GM18858 (cell line): ENCODE data around the gene PTPRD.
"Not testable (repeated sequence)": the region's sequence is repeated elsewhere in the genome, so short reads cannot be mapped to it uniquely, and the experiment has no call there.

Source experiments
- ATAC-seq: cut with Tn5 transposase; IDR thresholded peaks from one replicate; pipeline ENCODE4 v1.9.1; 2021; ENCODE audit not compliant: unreplicated experiment

The PTPRD gene

GRCh38 chr9:9091387-9091786 is 1521.4 kb downstream of the PTPRD start:
- no peak for ATAC-seq

GRCh38 chr9:9079473-9079872 is 1533.3 kb downstream of the PTPRD start:
- ATAC-seq = no peak

GRCh38 chr9:9078301-9078700 is 1534.5 kb downstream of the PTPRD start:
- ATAC-seq = no peak

GRCh38 chr9:9061627-9062026 is 1551.2 kb downstream of the PTPRD start:
- no peak for ATAC-seq

GRCh38 chr9:9054354-9054992 is 1558.3 kb downstream of the PTPRD start:
- no peak for ATAC-seq

GRCh38 chr9:9045572-9045971 is 1567.2 kb downstream of the PTPRD start:
- no peak for ATAC-seq

- ATAC-seq = no peak
Observed at GRCh38 chr9:9045072-9045471, 1567.7 kb downstream of the PTPRD start.

- ATAC-seq = not testable (repeated sequence)
Observed at GRCh38 chr9:9043788-9044187, 1569.0 kb downstream of the PTPRD start.

- ATAC-seq = no peak
Observed at GRCh38 chr9:9041756-9042155, 1571.0 kb downstream of the PTPRD start.

GRCh38 chr9:9033022-9033421 is 1579.8 kb downstream of the PTPRD start:
- ATAC-seq = no peak

- ATAC-seq = no peak
Observed at GRCh38 chr9:9016597-9016996, 1596.2 kb downstream of the PTPRD start.

- no peak for ATAC-seq
Observed at GRCh38 chr9:9004810-9005209, 1608.0 kb downstream of the PTPRD start.

- ATAC-seq = no peak
Observed at GRCh38 chr9:9002826-9003583, 1609.8 kb downstream of the PTPRD start.

GRCh38 chr9:8980496-8981013 is 1632.2 kb downstream of the PTPRD start:
- ATAC-seq = no peak

- ATAC-seq = no peak
Observed at GRCh38 chr9:8978334-8978733, 1634.5 kb downstream of the PTPRD start.

- not testable (repeated sequence) for ATAC-seq
Observed at GRCh38 chr9:8968350-8968749, 1644.5 kb downstream of the PTPRD start.

- ATAC-seq = no peak
Observed at GRCh38 chr9:8963885-8964284, 1648.9 kb downstream of the PTPRD start.

- ATAC-seq = no peak
Observed at GRCh38 chr9:8962084-8962483, 1650.7 kb downstream of the PTPRD start.

- ATAC-seq = no peak
Observed at GRCh38 chr9:8961186-8961851, 1651.5 kb downstream of the PTPRD start.

GRCh38 chr9:8960254-8960653 is 1652.5 kb downstream of the PTPRD start:
- ATAC-seq = no peak

GRCh38 chr9:8958358-8958757 is 1654.4 kb downstream of the PTPRD start:
- no peak for ATAC-seq

- no peak for ATAC-seq
Observed at GRCh38 chr9:8955315-8955714, 1657.5 kb downstream of the PTPRD start.
